ENCODE results near the gene EPSTI1.
A peak's percentile ranks its signal among the peaks of the same experiment; 100 is the strongest.

EPSTI1 gene

DNA sequence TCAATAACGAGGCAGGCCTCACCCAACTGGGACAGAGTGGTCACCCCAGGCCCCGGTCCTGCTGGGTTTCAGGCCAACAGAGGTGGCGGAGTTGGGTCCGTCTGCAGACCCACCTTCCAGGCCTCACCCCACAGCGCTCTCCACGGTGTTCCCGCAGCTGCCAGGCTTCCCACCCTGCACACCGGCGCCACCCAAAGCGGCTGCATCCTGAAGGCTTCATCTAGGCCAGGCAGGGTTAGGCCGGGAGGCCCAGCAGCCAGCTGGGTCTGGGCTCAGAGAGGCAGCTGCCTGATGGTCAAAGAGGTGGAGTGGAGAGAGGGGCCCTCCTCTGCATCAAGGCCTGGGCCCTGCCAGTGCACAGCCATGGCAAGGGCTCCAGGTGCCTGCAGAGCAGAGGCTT lies 44.1 kb downstream of the EPSTI1 start:
- no peak for DNase-seq (ENCODE audit: low read depth)
- TF ChIP-seq, protein P1, sequence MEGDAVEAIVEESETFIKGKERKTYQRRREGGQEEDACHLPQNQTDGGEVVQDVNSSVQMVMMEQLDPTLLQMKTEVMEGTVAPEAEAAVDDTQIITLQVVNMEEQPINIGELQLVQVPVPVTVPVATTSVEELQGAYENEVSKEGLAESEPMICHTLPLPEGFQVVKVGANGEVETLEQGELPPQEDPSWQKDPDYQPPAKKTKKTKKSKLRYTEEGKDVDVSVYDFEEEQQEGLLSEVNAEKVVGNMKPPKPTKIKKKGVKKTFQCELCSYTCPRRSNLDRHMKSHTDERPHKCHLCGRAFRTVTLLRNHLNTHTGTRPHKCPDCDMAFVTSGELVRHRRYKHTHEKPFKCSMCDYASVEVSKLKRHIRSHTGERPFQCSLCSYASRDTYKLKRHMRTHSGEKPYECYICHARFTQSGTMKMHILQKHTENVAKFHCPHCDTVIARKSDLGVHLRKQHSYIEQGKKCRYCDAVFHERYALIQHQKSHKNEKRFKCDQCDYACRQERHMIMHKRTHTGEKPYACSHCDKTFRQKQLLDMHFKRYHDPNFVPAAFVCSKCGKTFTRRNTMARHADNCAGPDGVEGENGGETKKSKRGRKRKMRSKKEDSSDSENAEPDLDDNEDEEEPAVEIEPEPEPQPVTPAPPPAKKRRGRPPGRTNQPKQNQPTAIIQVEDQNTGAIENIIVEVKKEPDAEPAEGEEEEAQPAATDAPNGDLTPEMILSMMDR (IDR thresholded peaks at IDR 0.05; ENCODE audit: control insufficient read depth, insufficient read depth, low read depth, low read length, missing control alignments), result no peak
- no peak overlapping the region for H3K4me3 ChIP-seq (ENCODE audit: control insufficient read depth, low read depth, low read length)

DNA sequence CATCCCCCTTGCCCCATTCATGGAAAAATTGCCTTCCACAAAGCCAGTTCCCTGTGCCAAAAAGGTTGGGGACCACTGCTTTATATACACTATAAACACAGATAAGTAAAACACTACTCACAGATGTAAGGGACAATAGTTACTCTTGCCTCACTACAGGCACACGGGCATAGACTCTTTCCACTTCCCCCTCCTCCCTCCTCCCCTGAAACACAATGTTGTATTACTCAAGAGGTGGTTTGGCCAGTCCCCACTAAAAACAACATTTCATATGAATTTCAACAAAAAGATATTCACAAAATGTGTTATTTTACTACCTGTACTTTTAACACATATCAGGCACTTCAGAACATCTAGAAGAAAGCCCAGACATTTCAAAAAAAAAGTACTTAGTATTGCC lies 45.1 kb downstream of the EPSTI1 start:
- DNase-seq (ENCODE audit: low read depth), result peak; percentile 29
- TF ChIP-seq, protein P1 (IDR thresholded peaks at IDR 0.05; ENCODE audit: control insufficient read depth, insufficient read depth, low read depth, low read length, missing control alignments), result no peak

DNA sequence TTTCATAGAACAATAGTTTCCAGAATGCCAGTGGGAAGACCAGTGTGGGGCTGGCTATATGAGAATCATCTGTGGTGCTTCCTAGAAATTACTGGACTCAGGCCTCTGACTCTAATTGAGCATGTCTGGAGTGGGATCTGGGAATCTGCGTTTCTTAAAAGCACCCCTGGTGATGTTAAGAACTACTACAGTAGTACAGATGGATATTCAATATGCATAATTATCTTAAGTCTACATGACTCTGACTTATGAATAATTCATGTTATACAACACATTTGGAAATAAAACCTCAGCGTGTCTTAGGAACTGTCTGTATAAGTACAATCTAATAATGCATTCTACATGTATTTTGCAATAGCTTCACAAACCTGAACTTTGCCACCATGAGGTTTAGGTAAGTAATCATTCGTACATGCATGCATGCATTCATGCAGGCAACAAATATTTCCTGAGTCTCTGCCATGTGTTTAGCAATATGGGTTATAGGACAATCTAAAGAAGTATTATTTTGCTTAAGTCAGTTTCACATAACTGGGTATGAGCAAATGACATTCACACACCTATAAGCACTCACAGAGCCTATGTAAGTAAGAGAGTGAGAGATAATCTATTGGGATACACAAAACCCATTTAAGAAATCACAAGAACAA lies 62.0 kb downstream of the EPSTI1 start:
- DNase-seq (ENCODE audit: low read depth), result no peak
- TF ChIP-seq, protein P1 (IDR thresholded peaks at IDR 0.05; ENCODE audit: control insufficient read depth, insufficient read depth, low read depth, low read length, missing control alignments), result no peak
- H3K4me3 ChIP-seq (ENCODE audit: control insufficient read depth, low read depth, low read length), result no peak overlapping the region

More for the DNA sequence above, 45.1 kb downstream of the EPSTI1 start:
- H3K4me3 ChIP-seq (ENCODE audit: control insufficient read depth, low read depth, low read length), result no peak overlapping the region

DNA sequence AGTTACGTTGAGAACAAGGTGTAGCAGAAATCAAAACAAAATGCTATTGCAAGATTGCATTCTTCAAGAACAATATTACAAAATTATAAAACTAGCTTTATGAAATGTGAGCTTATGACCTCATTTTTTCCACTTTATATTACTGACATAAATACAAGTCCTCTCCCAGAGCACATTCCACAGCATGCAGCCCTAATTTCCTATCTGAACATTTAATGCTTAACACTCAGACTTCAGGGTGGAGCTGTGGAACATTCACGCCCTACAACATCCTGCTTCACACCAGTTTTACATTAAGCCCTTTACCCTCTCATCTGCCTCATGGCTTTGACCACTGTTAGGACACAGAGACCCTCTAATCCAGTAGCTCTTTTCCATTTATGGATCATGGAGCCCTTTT lies 65.5 kb downstream of the EPSTI1 start:
- H3K4me3 ChIP-seq (ENCODE audit: control insufficient read depth, low read depth, low read length), result no peak overlapping the region
- TF ChIP-seq, protein P1 (IDR thresholded peaks at IDR 0.05; ENCODE audit: control insufficient read depth, insufficient read depth, low read depth, low read length, missing control alignments), result no peak
- no peak for DNase-seq (ENCODE audit: low read depth)

DNA sequence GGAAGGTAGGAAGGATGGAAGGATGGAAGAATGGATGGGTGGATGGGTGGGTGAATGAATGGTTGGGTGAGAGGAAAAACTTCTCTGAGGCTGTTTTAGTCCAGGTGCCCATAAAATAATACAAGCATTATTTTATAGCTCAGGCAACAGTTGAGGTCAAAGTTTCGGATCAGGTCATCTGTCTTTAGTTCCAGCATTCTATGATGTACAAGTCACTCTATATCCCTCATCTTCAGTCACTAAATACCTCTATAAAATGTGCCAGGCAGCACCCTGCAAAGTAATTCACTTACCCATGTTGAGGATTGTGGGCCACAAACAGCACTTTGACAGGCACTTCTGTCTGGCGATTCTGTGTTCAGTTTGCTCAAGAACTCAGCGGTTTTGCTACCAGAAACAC lies 66.0 kb downstream of the EPSTI1 start:
- TF ChIP-seq, protein P1 (IDR thresholded peaks at IDR 0.05; ENCODE audit: control insufficient read depth, insufficient read depth, low read depth, low read length, missing control alignments), result no peak
- DNase-seq (ENCODE audit: low read depth), result no peak
- H3K4me3 ChIP-seq (ENCODE audit: control insufficient read depth, low read depth, low read length), result no peak overlapping the region

DNA sequence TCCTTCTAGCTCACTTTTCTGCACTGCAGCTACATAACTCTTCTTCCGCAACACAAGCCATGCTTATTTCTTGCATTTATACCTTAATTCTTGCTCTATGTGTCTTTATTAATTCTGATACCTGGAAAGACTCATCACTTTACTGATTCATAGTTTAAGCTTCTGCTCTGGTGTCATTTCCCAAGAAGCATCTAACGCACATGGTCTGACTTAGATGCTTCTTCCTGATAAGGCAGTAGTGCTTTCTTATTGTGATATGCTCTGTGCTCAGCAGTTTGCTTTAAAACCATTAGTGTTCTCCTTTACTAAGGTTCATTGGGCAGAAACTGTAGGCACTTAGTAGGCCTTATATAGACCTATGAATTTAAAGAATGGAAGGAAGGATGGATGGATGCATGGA lies 66.4 kb downstream of the EPSTI1 start:
- no peak for DNase-seq (ENCODE audit: low read depth)
- TF ChIP-seq, protein P1 (IDR thresholded peaks at IDR 0.05; ENCODE audit: control insufficient read depth, insufficient read depth, low read depth, low read length, missing control alignments), result no peak
- H3K4me3 ChIP-seq (ENCODE audit: control insufficient read depth, low read depth, low read length), result no peak overlapping the region

All from AG09309 (cell line).